Adrenal gland (tissue), 12 donors: Measurements from ENCODE around the gene KRTCAP2. TPM values are rescaled to one million over a fixed set of nuclear protein-coding genes. Genes with fewer than 3 reads are reported as not detected.

Experiments
- DNase-seq, 7 donors: peaks; one replicate each; pipeline ENCODE4 v3.0.0-alpha.2; 2019 to 2020
- H3K27ac ChIP-seq, 5 donors: fragments of 200-600 bp; sonication (generic) in 4 of 5; 1 replicate in 3 of 5; 2 replicates in 2 of 5; pipeline versions ENCODE4 v1.5.1 to v1.8.0; 2016 to 2020; ENCODE audit warnings: mild to moderate bottlenecking in 1 of 5
- H3K27me3 ChIP-seq: fragments of 200-600 bp; 2 replicates; pipeline ENCODE4 v1.8.0; 2021
- H3K36me3 ChIP-seq, 2 donors: fragments of 200-600 bp; replicated peaks in 1 of 2; 1 replicate in 1 of 2; 2 replicates in 1 of 2; pipeline versions ENCODE4 v1.5.1 to v1.8.0; 2018 to 2022
- H3K4me1 ChIP-seq, 2 donors: fragments of 200-600 bp; replicated peaks in 1 of 2; 1 replicate in 1 of 2; 2 replicates in 1 of 2; pipeline versions ENCODE4 v1.5.1 to v1.8.0; 2018 to 2021
- H3K4me3 ChIP-seq, 4 donors: fragments of 200-600 bp; sonication (generic) in 3 of 4; one replicate each; pipeline ENCODE4 v1.5.1; 2016 to 2018
- H3K9me3 ChIP-seq, 3 donors: fragments of 200-600 bp; sonication (generic) in 1 of 3; replicated peaks in 1 of 3; 1 replicate in 2 of 3; 2 replicates in 1 of 3; pipeline versions ENCODE4 v1.5.1 to v1.8.0; 2016 to 2021
- CTCF ChIP-seq, 6 experiments: fragments of 450-650 bp in 4 of 6; fragments of 200-600 bp in 2 of 6; sonication (generic) in 1 of 6; IDR thresholded peaks; 1 replicate in 5 of 6; 2 replicates in 1 of 6; pipeline versions ENCODE4 v1.5.1 to v1.8.0; 2016 to 2021; ENCODE audit warnings: antibody characterized with exemption in 6 of 6, mild to moderate bottlenecking in 2 of 6, moderate library complexity in 1 of 6
- POLR2A ChIP-seq, 2 donors: fragments of 450-650 bp; IDR thresholded peaks; one replicate each; pipeline ENCODE4 v1.6.1; 2017; ENCODE audit warnings: antibody characterized with exemption in 2 of 2, mild to moderate bottlenecking in 2 of 2, moderate library complexity in 1 of 2
- WGBS, 4 donors: extraction: QIAGEN DNeasy Blood & Tissue Kit in 2 of 4; methylation state at CpG; one replicate each; pipeline versions ENCODE4 v1.1.5 to v1.1.7; 2013 to 2017; 5-methylcytosine and 5-hydroxymethylcytosine counted together
- intact Hi-C, 2 donors: fragments of 100-400 bp; cut with DNase I; formaldehyde crosslinking; loops; one replicate each; pipeline versions ENCODE4 v1.14.1 to v1.15.0; 2022 to 2023
- microRNA counts, 2 donors: library from miRNA; unstranded; fragments of <30 nt; microRNA quantifications; one replicate each; lab custom pipeline; 2016
- polyA plus RNA-seq, 3 donors: library from polyadenylated mRNA; stranded (reverse); fragments of 200-250 nt in 2 of 3; fragments of 350-450 nt in 1 of 3; fragmentation: Illumina TruSeq in 1 of 3; extraction: RNeasy Lipid Tissue Mini Kit (QIAGEN cat#74804) in 1 of 3; gene quantifications; one replicate each; pipeline ENCODE4 v1.2.3, GENCODE V29; 2013 to 2014
- small RNA-seq, 2 donors: library from RNA; depleted of rRNA; stranded (forward); fragments of <200 nt; gene quantifications; one replicate each; pipeline ENCODE3, GENCODE V24; 2016
- total RNA-seq, 9 donors: library from RNA; depleted of rRNA in 4 of 9; stranded (reverse); fragments of >200 nt in 4 of 9; fragments of 120-200 nt in 1 of 9; fragmentation: NEBNext Ultra II Directional in 1 of 9; extraction: Animal tissue kit (Norgen Biotek cat#: 25700) in 1 of 9; gene quantifications; one replicate each; pipeline versions ENCODE4 v1.1.0 to v1.2.4, GENCODE V29; 2013 to 2023
- donor health status: healthy with polysubstance abuse.
- donor health status: Bipolar disorder and iron deficiency.
- donor health status: DM: yes; HTN: yes; CAD: no.
- donor health status: DM: no; HTN: no; CAD: no.
- donor health status: DM: no; HTN: no; CAD: no.
- donor health status: DM: yes; HTN: yes; CAD: no.

KRTCAP2 gene
- total and polyA plus RNA-seq, 12 donors = 76.1 to 806 (median 191) TPM

DNA sequence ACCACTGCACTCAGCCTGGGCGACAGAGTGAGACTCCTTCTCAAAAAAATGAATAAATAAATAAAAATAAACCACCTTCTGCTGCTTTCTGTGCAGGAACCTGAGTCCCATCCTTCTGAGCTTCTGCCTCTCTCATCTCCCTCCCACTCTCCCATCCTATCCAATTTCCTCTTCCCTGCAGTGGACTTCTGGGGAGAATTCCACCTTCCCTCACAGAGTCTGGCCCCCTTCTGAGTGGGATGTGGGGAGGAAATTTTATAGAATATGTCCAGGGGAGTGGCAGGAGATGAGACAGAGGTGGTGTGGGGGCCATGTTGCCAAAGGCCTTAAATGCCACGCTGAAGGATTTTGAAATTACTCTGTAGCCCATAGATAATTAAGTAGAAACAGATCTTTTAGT lies 50.8 kb downstream of the KRTCAP2 start:
- intact Hi-C loops = no loop called here
- Histone ChIP-seq H3K27me3 (no peaks in the 10 kb centered on the region), H3K36me3 (no peaks in the 10 kb centered on the region), H3K27ac (no peak overlapping the region), H3K9me3 (no peaks in the 10 kb centered on the region), H3K4me1 (peaks cover 6 to 17% of the 10 kb centered on the region in 2 donors), H3K4me3 (no peak overlapping the region)
- DNase-seq = no peak
- TF ChIP-seq CTCF (IDR thresholded peaks at IDR 0.05) (no peak), POLR2A (IDR thresholded peaks at IDR 0.05) (no peak)
- WGBS, 4 donors = 57 to 85% (median 65%) methylated on average over 2 of the region's 2 CpGs

DNA sequence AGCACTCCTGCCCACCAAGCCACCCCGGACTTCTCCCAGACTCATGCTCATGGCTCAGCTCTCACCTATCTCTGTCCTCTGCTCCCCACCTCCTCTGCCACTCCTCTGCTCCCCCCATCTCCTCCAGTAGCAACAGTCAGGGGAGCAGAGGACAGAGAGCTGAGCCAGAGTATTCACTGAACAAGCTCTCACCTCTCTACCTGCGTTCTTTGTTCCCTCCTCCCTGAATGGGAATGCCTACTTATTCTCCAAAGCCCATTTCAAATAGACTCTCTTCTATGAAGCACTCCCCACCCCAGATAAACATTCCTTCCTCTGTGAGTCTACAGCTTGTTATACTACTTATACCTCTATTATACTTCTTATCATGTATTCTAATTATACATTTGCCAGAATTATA lies 51.9 kb downstream of the KRTCAP2 start:
- intact Hi-C loops = no loop called here
- peaks cover 0 to 6% of the 10 kb centered on the region in 2 donors for H3K4me1 ChIP-seq
- WGBS, 4 donors = 63 to 88% (median 74%) methylated on average over 2 of the region's 2 CpGs
- no peak for TF ChIP-seq POLR2A (IDR thresholded peaks at IDR 0.05)
- no peak for TF ChIP-seq CTCF (IDR thresholded peaks at IDR 0.05)
- DNase-seq = no peak
- no peaks in the 10 kb centered on the region for H3K27me3 ChIP-seq
- H3K27ac ChIP-seq = no peak overlapping the region
- no peaks in the 10 kb centered on the region for H3K9me3 ChIP-seq
- H3K36me3 ChIP-seq = no peaks in the 10 kb centered on the region
- no peak overlapping the region for H3K4me3 ChIP-seq

- Histone ChIP-seq H3K9me3 (no peaks in the 10 kb centered on the region), H3K27ac (no peak overlapping the region), H3K4me3 (no peak overlapping the region), H3K4me1 (no peaks in the 10 kb centered on the region), H3K36me3 (no peaks in the 10 kb centered on the region), H3K27me3 (no peaks in the 10 kb centered on the region)
- no peak for DNase-seq
- intact Hi-C loops = no loop called here
- TF ChIP-seq POLR2A (IDR thresholded peaks at IDR 0.05) (no peak), CTCF (IDR thresholded peaks at IDR 0.05) (no peak)
- 43 to 65% (median 47%) methylated on average over 6 of the region's 6 CpGs for WGBS, 4 donors
Measured at GRCh38 chr1:155120253-155120652, 52.9 kb downstream of the KRTCAP2 start.

MicroRNAs encoded within 50 kb of the gene (microRNA counts, 767-probe panel; counts per million panel counts)
- 0 counts per million in 2 donors for microRNA hsa-miR-92b-3p (lab: Ali Mortazavi, UCI)

Small RNAs within 50 kb of the gene (small RNA-seq; reads per million reads assigned to genes)
- gene HMGN2P18 (0 reads per million in 2 donors), gene RF00019 (0 reads per million in 2 donors)

Other genes starting within 250 kb of the KRTCAP2 start
- gene PMVK, start 236.6 kb downstream of the KRTCAP2 start, total RNA-seq = 10 to 100 TPM; 12.6 to 70.0 (median 31.0) TPM
- 10 to 100 TPM; 41.4 to 45.1 (median 42.1) TPM for gene PMVK, start 236.6 kb downstream of the KRTCAP2 start, polyA plus RNA-seq
- 100 to 1,000 TPM; 120 to 342 (median 278) TPM for gene PBXIP1, start 217.2 kb downstream of the KRTCAP2 start, total RNA-seq
- 100 to 1,000 TPM in 2 of 3 donors, 10 to 100 TPM in 1; 97.0 to 184 (median 110) TPM for gene PBXIP1, start 217.2 kb downstream of the KRTCAP2 start, polyA plus RNA-seq
- gene PYGO2, start 211.5 kb downstream of the KRTCAP2 start, total RNA-seq = 10 to 100 TPM; 26.2 to 61.1 (median 42.6) TPM
- gene PYGO2, start 211.5 kb downstream of the KRTCAP2 start, polyA plus RNA-seq = 10 to 100 TPM; 28.2 to 44.1 (median 29.2) TPM
- gene SHC1, start 202.6 kb downstream of the KRTCAP2 start, total RNA-seq = 100 to 1,000 TPM in 7 of 9 donors, 10 to 100 TPM in 2; 80.3 to 240 (median 120) TPM
- 100 to 1,000 TPM; 167 to 260 (median 249) TPM for gene SHC1, start 202.6 kb downstream of the KRTCAP2 start, polyA plus RNA-seq
- gene CKS1B, start 198.6 kb downstream of the KRTCAP2 start, total RNA-seq = 10 to 100 TPM; 23.2 to 87.0 (median 30.3) TPM
- gene CKS1B, start 198.6 kb downstream of the KRTCAP2 start, polyA plus RNA-seq = 10 to 100 TPM; 12.4 to 51.0 (median 22.3) TPM
- 10 to 100 TPM; 21.6 to 43.0 (median 28.7) TPM for gene FLAD1, start 190.0 kb downstream of the KRTCAP2 start, total RNA-seq
- 10 to 100 TPM; 30.7 to 65.5 (median 41.1) TPM for gene FLAD1, start 190.0 kb downstream of the KRTCAP2 start, polyA plus RNA-seq
- gene LENEP, start 179.7 kb downstream of the KRTCAP2 start, total RNA-seq = under 1 TPM in 1 of 9 donors, not detected in 8; 0.44 TPM
- not detected for gene LENEP, start 179.7 kb downstream of the KRTCAP2 start, polyA plus RNA-seq
- gene ZBTB7B, start 170.5 kb downstream of the KRTCAP2 start, total RNA-seq = 100 to 1,000 TPM in 1 of 9 donors, 10 to 100 TPM in 8; 23.3 to 126 (median 78.1) TPM
- 10 to 100 TPM; 22.4 to 97.3 (median 27.9) TPM for gene ZBTB7B, start 170.5 kb downstream of the KRTCAP2 start, polyA plus RNA-seq
- 1 to 10 TPM in 3 of 9 donors, under 1 TPM in 4, not detected in 2; 0.14 to 2.4 (median 0.90) TPM for gene DCST2, start 139.5 kb downstream of the KRTCAP2 start, total RNA-seq
- 10 to 100 TPM in 1 of 3 donors, 1 to 10 TPM in 1, under 1 TPM in 1; 0.24 to 15.2 (median 8.5) TPM for gene DCST2, start 139.5 kb downstream of the KRTCAP2 start, polyA plus RNA-seq
- not detected for gene DCST1, start 139.5 kb downstream of the KRTCAP2 start, total RNA-seq
- gene DCST1, start 139.5 kb downstream of the KRTCAP2 start, polyA plus RNA-seq = not detected
- 10 to 100 TPM; 11.6 to 84.2 (median 58.3) TPM for gene ADAM15, start 122.0 kb downstream of the KRTCAP2 start, total RNA-seq
- 100 to 1,000 TPM in 2 of 3 donors, 10 to 100 TPM in 1; 16.1 to 269 (median 240) TPM for gene ADAM15, start 122.0 kb downstream of the KRTCAP2 start, polyA plus RNA-seq
- gene EFNA4, start 109.6 kb downstream of the KRTCAP2 start, total RNA-seq = 10 to 100 TPM in 5 of 9 donors, 1 to 10 TPM in 4; 3.5 to 28.7 (median 12.7) TPM
- gene EFNA4, start 109.6 kb downstream of the KRTCAP2 start, polyA plus RNA-seq = 10 to 100 TPM; 10.0 to 23.5 (median 12.1) TPM
- 1 to 10 TPM; 1.4 to 7.3 (median 2.7) TPM for gene EFNA3, start 94.5 kb downstream of the KRTCAP2 start, total RNA-seq
- 1 to 10 TPM; 2.8 to 4.0 (median 3.7) TPM for gene EFNA3, start 94.5 kb downstream of the KRTCAP2 start, polyA plus RNA-seq
- gene EFNA1, start 45.4 kb downstream of the KRTCAP2 start, total RNA-seq = 10 to 100 TPM in 8 of 9 donors, 1 to 10 TPM in 1; 9.9 to 49.7 (median 27.7) TPM
- gene EFNA1, start 45.4 kb downstream of the KRTCAP2 start, polyA plus RNA-seq = 10 to 100 TPM in 2 of 3 donors, 1 to 10 TPM in 1; 6.6 to 35.9 (median 30.2) TPM
- gene SLC50A1, start 37.5 kb downstream of the KRTCAP2 start, total RNA-seq = 100 to 1,000 TPM in 2 of 9 donors, 10 to 100 TPM in 7; 31.7 to 112 (median 50.6) TPM
- 100 to 1,000 TPM in 1 of 3 donors, 10 to 100 TPM in 2; 55.2 to 172 (median 61.8) TPM for gene SLC50A1, start 37.5 kb downstream of the KRTCAP2 start, polyA plus RNA-seq
- gene DPM3, start 32.8 kb downstream of the KRTCAP2 start, total RNA-seq = 100 to 1,000 TPM in 8 of 9 donors, 10 to 100 TPM in 1; 45.4 to 192 (median 159) TPM
- 1,000 to 10,000 TPM in 2 of 3 donors, 1 to 10 TPM in 1; 6.8 to 1,427 (median 1,371) TPM for gene DPM3, start 32.8 kb downstream of the KRTCAP2 start, polyA plus RNA-seq
- under 1 TPM in 7 of 9 donors, not detected in 2; 0.19 to 0.96 (median 0.44) TPM for gene TRIM46, start 545 bp upstream of the KRTCAP2 start, total RNA-seq
- 1 to 10 TPM in 2 of 3 donors, under 1 TPM in 1; 0.38 to 5.6 (median 1.2) TPM for gene TRIM46, start 545 bp upstream of the KRTCAP2 start, polyA plus RNA-seq
- gene THBS3, start 34.6 kb upstream of the KRTCAP2 start, total RNA-seq = 10 to 100 TPM in 7 of 9 donors, 1 to 10 TPM in 2; 7.1 to 38.6 (median 15.7) TPM
- gene THBS3, start 34.6 kb upstream of the KRTCAP2 start, polyA plus RNA-seq = 100 to 1,000 TPM in 1 of 3 donors, 10 to 100 TPM in 1, 1 to 10 TPM in 1; 9.6 to 147 (median 71.3) TPM
- 10 to 100 TPM; 39.2 to 83.8 (median 45.6) TPM for gene MTX1, start 35.4 kb upstream of the KRTCAP2 start, total RNA-seq
- gene MTX1, start 35.4 kb upstream of the KRTCAP2 start, polyA plus RNA-seq = 100 to 1,000 TPM in 1 of 3 donors, 10 to 100 TPM in 2; 26.7 to 111 (median 79.8) TPM
- 10 to 100 TPM in 7 of 9 donors, 1 to 10 TPM in 2; 8.5 to 43.0 (median 32.6) TPM for gene ENTREP3, start 82.2 kb upstream of the KRTCAP2 start, total RNA-seq
- gene ENTREP3, start 82.2 kb upstream of the KRTCAP2 start, polyA plus RNA-seq = 10 to 100 TPM; 10.3 to 26.9 (median 22.7) TPM
- gene SCAMP3, start 89.1 kb upstream of the KRTCAP2 start, total RNA-seq = 100 to 1,000 TPM in 4 of 9 donors, 10 to 100 TPM in 5; 51.0 to 143 (median 98.6) TPM
- 100 to 1,000 TPM in 1 of 3 donors, 10 to 100 TPM in 2; 41.9 to 102 (median 78.0) TPM for gene SCAMP3, start 89.1 kb upstream of the KRTCAP2 start, polyA plus RNA-seq
- gene CLK2, start 100.2 kb upstream of the KRTCAP2 start, total RNA-seq = 10 to 100 TPM; 10.7 to 94.2 (median 53.6) TPM
- gene CLK2, start 100.2 kb upstream of the KRTCAP2 start, polyA plus RNA-seq = 100 to 1,000 TPM in 2 of 3 donors, 10 to 100 TPM in 1; 47.1 to 162 (median 122) TPM
- gene HCN3, start 104.2 kb upstream of the KRTCAP2 start, total RNA-seq = 1 to 10 TPM; 1.0 to 6.5 (median 3.6) TPM
- gene HCN3, start 104.2 kb upstream of the KRTCAP2 start, polyA plus RNA-seq = 10 to 100 TPM in 1 of 3 donors, 1 to 10 TPM in 2; 3.1 to 14.5 (median 6.2) TPM
- gene PKLR, start 128.1 kb upstream of the KRTCAP2 start, total RNA-seq = under 1 TPM in 2 of 9 donors, not detected in 7; 0.18 to 0.34 TPM
- under 1 TPM in 2 of 3 donors, not detected in 1; 0.10 to 0.24 TPM for gene PKLR, start 128.1 kb upstream of the KRTCAP2 start, polyA plus RNA-seq
- gene FDPS, start 135.6 kb upstream of the KRTCAP2 start, total RNA-seq = 1,000 to 10,000 TPM in 2 of 9 donors, 100 to 1,000 TPM in 7; 107 to 2,334 (median 186) TPM
- 1,000 to 10,000 TPM in 1 of 3 donors, 100 to 1,000 TPM in 2; 167 to 2,274 (median 225) TPM for gene FDPS, start 135.6 kb upstream of the KRTCAP2 start, polyA plus RNA-seq
- gene RUSC1, start 147.6 kb upstream of the KRTCAP2 start, total RNA-seq = 10 to 100 TPM in 8 of 9 donors, 1 to 10 TPM in 1; 9.8 to 64.9 (median 27.1) TPM
- 100 to 1,000 TPM in 1 of 3 donors, 10 to 100 TPM in 2; 15.1 to 111 (median 53.7) TPM for gene RUSC1, start 147.6 kb upstream of the KRTCAP2 start, polyA plus RNA-seq